GM21390 (cell line): Measurements from ENCODE around the gene PTPN21.

Experiments used
- ATAC-seq: cut with Tn5 transposase; IDR thresholded peaks from one replicate; pipeline ENCODE4 v1.9.1; 2021; ENCODE audit not compliant: unreplicated experiment

PTPN21 gene

DNA sequence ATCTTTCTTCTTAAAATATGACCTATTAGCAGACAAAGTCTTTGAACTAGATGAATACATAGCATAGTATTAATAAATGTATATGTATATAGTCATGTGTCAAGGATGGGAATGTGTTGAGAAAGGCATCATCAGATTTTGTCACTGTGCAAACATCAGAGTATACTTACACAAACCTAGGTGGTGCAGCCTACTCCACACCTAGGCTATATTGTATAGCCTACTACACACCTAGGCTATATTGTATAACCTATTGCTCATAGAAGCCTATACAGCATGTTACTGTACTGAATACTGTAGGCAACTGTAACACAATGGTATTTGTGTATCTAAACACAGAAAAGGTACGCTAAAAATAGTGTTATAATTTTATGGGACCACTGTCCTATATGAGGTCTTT, 47.6 kb downstream of the PTPN21 start:
- ATAC-seq = no peak

DNA sequence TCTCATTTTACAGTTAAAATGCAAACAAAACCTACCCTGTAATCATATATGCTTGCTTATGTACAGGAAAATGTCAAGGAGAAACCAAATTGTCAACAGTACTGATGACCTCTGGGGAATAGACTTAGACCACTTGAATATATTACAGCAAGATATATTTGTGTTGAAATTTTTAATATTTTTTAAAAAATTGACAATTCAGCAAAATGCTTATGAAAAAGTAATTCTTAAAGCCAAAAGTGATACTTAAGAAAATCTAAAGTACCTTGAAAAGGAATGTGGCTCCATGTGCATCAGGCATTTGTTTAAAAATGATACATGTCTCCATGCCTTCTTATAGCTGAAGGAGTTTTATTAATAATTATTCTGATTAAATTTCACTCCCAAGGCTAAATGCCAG, 49.2 kb downstream of the PTPN21 start:
- no peak for ATAC-seq

DNA sequence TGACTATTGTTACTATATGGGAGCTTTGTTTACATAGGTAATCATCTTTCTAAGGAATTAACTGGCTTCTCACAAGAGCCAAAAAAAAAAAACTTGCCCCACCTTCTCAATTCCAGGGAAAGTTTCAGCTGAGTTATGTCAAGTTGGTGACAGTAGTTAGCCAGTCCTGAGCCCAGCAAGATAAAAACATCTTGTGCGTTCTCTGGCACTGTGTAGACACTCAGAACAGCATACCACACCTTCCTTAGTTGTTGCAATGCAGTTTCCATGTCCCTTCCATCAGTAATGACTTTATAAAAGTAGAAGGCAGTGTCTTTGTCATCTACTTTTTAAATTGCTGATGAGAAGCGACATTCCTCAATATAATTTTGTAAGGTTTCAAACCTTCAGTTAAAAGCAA, 50.2 kb downstream of the PTPN21 start:
- no peak for ATAC-seq

DNA sequence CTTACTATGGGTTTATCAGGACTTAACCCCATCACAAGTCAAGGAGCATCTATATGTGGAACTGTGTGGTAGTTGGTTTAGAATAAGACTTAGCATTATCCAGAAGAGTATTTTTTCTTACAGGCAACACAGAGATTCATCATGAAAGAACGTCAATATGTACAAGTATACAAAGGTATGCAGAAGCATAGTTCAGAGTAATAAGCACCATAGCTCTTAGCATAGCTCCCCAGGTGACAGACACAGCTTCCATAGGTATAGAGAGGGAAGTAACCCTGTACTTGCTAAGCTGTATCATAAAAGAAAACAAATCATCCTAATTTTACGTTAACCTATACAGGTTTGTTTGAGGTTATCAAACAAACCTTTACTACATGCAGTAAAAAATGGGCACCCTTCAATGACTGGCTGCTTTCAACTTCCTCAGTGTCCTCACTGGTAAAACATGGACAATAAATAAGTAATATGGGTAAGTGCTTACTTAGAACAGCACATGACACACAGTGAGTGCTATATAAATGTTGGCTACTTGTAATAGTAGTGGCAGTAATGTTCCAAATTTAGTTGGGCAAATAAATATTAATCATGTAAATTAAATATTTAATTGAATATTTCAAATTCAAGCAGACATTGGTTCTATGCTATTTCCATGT, 50.9 kb downstream of the PTPN21 start:
- no peak for ATAC-seq

DNA sequence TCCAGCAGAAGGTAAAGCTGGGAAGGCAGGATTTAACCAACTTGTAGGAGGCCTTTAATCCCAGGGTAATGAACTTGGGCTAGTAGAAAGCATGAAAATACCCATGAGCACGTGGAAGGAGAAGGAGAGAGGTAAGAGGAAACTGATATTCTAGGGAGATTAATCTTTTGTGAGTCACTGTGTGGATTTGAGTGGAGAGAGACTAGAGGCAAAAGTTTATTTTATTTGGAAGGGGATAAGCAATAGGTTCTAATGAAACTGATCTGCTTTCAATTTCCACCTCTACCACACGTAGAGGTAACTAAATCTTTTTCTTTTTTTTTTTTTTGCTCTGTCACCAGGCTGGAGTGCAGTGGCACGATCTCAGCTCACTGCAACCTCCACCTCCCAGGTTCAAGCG, 52.1 kb downstream of the PTPN21 start:
- no peak for ATAC-seq

DNA sequence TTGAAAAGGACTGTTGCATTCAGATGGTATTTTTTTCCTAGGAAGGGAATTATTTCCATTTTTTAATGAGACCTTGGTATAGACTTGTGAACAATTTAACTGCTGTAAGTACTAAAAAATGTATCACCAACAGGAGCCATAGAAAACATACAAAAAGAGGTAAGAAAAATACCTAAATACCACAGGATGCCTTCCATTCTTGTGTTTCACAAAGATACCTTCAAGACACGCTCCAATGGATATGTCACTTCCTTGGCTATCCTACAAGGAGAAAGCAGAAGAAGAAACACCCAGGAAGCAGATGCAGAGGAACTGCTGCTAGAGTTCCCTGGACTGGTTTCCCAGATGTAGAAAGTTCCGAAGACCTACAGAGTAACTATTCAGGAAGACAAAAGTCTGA, 54.2 kb downstream of the PTPN21 start:
- ATAC-seq = no peak

DNA sequence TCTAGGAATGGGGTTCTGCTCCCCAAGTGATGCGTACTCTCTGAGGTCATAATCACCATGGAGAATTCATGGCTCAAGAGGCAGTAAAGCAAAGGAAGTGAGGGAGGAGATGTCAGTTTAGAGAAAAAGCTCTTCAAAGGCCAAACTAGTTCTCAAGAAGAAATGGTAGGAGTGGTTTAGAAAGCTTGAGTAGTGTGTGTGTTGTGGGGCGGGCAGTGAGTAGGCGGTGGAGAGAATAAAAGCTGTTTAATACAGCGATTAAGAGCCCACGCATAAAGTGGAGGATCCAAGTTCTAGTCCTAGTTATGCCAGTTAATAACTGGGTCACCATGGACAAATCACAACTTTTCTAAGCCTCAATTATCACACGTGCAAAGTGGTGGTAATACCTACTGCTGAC, 55.6 kb downstream of the PTPN21 start:
- no peak for ATAC-seq

DNA sequence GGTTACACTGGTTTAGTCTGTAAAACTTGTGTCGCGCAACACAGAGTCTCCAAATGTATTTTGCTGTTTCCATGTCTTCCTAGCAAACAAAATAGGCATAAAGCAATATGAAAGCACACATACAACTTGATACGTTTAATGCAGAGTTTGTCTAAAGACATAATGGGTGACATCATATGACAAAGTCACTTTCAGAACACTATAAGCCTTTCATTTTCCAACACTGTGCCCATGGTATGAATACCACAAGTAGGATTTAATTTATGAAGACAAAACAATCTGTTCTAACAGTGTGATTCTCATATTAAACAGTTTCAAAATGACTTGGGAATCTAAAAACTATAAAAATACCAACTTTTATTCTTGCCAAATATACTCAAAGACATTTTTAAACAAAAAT, 58.4 kb downstream of the PTPN21 start:
- ATAC-seq = no peak

DNA sequence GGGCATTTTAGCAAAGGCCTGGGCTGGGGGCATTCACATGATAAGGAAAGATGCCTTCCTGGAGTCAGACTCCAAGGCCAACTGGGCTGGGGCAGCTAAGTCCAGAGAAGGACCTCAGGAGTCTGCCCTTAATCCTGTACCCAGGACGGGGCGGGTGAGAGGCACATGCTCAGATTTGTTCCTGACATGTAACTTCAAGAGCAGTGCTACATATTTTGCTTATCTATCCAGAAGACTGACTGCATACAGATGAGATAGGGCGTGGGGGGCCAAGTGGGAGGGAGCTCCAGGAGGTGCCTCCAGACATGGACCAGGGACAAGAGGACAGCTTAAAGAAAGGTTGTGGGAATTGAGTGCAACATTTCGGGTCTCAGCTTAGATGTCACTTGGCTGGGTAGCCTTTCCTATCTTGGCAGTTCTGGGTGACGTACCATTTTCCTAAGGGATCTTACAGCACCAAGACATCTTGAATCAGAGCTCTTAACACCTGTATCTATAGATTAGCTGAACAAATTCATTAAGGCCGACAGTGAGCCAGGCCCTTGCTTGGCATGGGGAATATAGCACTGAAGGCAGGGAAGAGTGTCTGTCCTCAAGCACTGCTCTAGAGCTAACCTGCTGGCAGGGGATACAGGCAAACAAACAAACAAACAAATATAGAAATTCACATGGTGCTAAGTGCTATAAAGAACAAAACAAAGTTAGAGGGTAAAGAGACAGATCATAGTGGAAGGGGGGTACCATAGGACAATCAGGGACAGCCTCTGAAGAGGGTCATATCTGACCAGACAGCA, 61.2 kb downstream of the PTPN21 start:
- ATAC-seq = no peak

DNA sequence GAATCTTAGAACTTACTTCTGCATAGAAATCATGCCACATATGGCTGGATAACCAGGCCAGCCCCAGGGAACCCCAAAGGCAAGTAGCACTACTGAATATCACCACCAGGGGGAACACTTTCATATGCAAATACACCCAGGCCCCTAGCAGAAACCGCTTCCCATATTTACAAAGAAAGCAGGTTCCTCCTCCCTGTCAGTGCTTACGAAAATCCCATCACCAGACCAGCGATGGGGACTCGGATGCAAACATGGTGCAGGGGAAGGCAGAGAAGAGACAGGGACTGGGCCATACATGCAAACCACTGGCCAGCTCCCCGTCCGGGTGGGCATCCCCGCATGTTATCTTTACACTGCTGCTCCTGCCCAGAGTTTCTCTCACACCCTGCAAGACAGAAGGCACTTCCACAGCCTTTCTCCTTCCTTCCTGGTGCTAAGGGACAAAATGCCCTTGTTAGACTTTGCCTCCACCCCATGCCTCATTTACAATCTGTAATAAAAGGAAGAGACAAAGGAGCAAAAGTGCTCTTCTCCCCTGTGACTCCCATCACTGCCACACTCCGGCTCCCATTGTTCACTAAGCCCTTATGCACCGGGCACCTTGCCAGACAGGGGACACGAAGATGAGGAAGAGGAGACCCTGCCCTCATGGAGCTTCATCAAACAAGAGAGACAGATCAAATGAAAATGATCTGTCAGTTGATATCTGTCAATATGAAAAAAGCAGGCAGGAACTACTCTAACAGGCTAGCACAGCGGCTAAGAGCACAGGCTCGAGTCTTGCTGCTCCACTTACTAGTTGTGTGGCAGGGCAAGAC, 62.3 kb downstream of the PTPN21 start:
- ATAC-seq = peak; percentile 95

DNA sequence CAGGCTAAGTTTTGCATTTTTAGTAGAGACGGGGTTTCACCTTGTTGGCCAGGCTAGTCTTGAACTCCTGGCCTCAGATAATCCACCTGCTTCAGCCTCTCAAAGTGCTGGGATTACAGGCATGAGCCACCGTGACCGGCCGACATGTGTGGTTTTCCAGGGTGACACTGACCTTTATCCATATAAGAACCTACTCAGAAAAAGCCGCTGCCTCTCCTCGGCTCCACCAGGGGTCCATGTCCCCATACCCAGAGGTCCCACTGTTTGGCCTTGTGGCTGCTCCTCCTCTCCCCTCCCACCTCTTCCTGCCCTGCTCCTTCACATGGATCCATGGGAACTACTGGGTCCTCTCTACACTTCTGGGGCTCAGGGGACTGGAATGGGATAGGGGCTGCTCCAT, 64.6 kb downstream of the PTPN21 start:
- no peak for ATAC-seq

DNA sequence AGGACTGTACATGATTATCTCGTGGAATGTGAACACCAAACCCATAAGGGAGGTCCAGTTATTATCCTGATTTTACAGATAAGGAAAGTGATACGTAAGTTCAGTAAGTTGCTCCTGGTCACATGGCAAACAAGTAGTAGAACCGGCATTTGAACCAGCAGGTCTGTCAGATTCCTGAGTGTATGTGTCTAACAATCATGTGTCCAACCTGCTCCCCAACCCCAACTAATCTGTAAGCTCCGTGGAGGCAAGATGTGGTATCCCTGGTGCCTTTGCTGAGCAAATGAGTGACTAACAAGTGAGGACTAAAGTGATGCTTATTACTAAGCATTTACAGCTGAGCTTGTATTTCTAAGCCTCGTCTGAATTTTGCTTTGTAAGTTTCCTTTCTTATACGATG, 65.9 kb downstream of the PTPN21 start:
- no peak for ATAC-seq

DNA sequence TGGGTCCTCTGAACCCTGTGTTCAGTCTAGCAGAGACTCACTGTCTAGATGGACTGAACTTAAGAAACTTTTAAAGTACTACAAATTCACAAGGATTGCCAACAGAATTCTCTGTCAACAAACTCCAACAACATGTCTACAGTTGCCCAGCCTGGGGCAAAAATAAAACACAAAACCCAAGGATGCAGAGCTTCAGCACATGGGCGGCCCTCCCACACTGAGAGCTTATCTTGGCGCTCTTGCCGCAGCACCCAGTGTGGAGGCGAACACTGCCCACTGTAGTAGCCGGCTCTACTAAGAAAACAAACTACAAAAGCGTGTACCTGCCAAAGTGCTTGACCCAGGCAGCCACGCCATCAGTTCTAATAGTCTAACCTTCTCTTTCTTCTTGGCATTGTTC, 66.7 kb downstream of the PTPN21 start:
- ATAC-seq = no peak

DNA sequence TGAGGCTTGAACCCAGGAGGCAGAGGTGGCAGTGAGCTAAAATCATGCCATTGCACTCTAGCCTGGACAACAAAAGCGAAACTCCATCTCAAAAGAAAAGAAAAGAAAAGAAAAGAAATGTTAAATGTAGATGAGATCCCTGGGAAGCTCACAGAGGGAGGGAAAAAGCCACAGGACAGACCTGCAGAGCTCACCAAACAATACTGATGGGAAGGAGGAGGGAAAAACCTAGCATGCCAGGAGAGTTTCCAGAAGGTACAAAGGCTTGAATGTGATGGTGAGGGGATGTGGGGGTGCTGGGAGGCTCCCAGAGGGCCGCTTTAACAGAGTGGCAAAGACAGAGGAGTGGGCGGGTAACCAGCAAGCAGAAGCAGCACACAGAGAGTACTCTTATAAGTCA, 72.3 kb downstream of the PTPN21 start:
- no peak for ATAC-seq

DNA sequence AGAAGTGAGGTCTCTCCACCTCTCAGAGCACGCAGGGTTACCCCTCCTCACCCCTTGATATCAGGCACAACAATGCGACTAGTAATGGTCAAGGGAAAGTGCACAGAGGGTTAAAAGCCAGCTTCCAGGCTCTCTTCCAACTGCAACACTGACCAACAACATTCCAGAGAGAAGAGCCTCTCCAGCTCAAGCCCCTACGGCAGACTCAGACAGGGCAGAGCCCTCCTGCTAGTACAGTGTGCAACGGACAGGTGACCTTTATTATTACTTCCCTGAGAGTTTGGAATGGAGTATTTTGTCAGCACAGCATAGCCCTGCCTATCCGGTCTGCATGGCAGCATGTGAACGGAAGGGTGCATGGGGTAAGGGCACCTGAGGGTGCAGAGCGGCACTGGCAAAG, 73.0 kb downstream of the PTPN21 start:
- no peak for ATAC-seq

DNA sequence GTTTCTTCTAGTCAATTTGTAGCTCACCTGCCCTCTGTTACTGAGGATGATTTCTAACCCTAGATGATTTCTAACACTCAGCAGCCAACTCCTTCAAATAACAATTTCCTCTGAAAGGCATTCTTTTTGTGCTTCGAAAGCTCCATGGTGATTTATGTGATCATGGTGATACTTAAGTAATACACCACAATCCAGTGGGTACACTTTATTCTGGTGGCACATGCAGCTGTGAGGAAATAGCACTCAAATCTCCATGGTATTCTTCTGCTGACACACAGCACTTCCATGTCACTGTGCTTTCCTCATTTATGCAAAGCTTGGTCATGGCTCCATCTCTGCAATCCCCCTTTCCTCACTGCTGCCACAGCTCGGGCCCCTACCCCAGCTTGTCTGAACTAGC, 73.7 kb downstream of the PTPN21 start:
- ATAC-seq = no peak

DNA sequence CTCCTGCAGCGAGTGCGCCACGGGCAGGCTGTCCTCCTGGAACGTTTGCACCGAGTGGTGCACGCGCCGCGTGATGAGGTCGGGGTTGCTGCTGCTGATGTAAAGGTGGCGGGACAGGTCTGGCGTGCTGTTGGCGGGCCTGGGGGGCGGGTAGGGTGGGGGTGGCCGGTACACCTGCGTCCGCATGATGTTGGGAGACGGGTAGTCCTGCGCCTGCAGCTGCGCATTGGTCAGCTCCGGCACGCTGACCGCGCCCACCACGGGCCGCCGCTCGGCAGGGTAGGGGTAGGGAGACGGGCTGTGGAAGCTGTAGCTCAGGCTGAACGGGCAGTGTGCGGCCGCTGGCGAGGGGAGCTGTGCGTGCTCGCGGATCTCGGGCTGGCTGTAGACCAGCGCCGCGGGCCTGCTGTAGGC, 75.2 kb downstream of the PTPN21 start:
- ATAC-seq = no peak

DNA sequence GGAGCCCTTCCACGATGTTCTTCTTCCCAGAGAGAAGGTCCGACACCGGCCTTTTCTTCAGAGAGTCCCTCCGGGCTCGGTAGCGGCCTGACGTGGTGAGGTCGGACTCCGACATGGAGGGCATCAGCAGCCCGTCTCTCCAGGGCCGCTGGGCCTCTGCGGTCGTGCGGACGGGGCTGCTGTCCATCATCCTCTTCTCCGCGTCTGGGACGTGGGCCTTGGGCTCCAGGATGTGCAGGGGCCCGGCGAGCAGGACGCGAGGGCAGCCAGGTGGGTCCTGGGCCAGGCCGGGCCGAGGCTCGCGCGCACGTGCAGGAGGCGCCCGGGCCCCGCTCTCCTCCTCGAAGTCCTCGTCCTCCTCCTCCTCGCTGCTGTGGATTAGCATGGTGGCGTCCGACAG, 75.9 kb downstream of the PTPN21 start:
- no peak for ATAC-seq

DNA sequence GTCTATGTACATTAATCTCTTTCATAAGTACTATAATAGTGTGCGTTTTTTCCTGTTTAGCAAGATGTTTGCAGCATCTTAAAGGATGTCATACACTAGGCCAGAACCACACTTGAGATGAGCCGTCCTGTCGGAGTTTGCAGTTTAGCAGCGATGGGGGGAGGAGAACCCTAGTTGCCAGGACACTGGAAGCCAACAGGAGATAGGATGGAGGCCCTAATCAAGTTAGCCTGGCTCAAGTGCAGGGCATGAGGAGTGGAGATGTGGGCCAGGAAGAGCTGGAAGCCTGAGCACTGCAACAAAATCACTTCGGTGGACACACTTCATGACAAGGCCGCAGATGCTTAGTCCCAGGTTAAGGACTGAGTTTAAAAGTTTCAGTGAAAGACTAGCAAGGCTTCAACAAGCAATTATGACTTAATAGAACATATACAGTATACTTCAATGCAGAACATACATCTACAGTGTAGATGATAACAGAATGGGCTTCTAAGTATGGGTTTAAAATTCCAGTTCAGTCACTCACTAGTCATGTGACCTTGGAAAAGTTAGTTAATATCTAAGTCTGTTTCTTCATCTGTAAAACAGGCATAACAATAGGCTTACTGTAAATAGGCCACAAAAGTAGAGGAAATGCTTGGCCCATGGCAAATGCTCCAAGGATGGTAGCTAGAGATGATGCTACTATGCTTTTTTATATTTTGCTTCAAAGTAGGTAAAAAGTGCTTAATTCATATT, 77.1 kb downstream of the PTPN21 start:
- no peak for ATAC-seq

DNA sequence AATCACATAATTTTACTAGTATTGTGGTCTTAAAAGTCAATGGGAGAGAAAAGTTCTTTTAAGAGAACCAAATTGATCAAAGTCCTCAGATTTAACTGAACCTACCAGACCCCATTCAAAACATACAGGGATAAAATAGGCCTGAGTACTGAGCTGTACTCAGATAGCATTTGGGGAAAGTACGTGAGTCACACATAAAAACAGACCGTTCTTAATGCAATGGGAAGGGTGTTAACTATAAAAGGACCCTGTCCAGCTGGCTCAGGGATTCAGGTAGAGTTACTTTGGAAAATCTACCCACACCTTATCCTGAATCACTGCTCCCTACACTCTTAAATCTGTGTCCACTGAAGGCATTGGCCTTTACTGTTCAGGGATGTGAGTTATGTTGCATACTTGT, 78.0 kb downstream of the PTPN21 start:
- ATAC-seq = no peak

DNA sequence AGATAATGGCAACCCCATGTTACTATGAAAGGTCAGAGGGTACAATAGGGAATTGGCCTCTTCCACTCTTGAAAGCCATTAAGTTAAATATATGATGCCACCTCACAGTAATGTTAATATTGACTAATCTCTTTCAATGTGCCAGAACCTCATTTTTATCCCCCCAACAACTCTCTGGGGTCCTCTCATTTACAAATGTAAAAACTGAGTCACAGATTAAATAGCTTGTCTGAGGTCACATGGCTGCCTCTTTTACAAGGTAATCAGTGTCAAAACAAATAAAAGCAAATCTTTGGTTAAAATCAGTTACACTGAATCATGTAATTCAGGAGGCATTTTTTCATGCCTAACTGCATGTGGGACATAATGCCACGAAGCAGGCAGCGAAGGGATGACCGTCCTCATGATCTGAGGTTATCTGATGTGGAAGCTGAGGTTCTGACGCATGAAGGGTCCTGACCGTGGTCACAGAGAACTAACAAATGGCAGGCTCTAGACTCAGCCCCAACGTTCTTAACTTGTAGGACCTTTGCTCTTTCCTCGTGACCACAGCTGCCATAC, 78.5 kb downstream of the PTPN21 start:
- ATAC-seq = no peak
